GM18505 (cell line): Measurements from ENCODE around the gene AHI1.
"Not testable (repeated sequence)": the region's sequence is repeated elsewhere in the genome, so short reads cannot be mapped to it uniquely, and the experiment has no call there.

ENCODE experiments used
- ATAC-seq: cut with Tn5 transposase; IDR thresholded peaks from one replicate; pipeline ENCODE4 v1.9.1; 2021; ENCODE audit not compliant: unreplicated experiment
- POLR2A ChIP-seq: IDR thresholded peaks from 4 replicates; pipeline ENCODE4 v1.6.1; 2011; ENCODE audit warnings: borderline replicate concordance; ENCODE audit not compliant: insufficient read depth, insufficient read length; ENCODE audit errors: extremely low read depth

The AHI1 gene

DNA sequence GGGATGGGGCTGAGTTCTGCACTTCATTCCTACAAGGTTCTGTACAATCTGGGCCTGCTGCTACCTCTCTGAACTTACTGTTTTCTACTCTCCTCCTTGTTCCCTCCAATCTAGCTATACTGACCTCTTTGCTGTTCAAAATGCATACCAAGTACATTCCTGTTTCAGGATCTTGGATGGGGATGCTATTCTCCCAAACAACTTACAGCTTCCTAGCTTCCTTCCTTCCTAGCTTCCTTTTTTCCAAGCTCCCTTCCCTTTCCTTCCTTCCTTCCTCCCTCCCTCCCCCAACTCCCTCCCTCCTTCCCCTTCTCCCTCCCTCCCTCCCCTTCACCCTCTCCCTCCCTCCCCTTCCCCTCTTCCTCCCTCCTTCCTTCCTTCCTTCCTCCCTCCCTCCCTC lies 117.9 kb downstream of the AHI1 start:
- ATAC-seq, result no peak
- TF ChIP-seq POLR2A, result no peak

- TF ChIP-seq POLR2A, result no peak
- ATAC-seq, result no peak
Observed at GRCh38 chr6:135372758-135373157, 124.8 kb downstream of the AHI1 start.

DNA sequence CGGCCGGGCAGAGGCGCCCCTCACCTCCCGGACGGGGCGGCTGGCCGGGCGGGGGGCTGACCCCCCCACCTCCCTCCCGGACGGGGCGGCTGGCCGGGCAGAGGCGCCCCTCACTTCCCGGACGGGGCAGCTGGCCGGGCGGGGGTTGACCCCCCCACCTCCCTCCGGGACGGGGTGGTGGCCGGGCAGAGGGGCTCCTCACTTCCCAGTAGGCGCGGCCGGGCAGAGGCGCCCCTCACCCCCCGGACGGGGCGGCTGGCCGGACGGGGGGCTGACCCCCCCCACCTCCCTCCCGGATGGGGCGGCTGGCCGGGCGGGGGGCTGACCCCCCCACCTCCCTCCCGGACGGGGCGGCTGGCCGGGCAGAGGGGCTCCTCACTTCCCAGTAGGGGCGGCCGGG lies 133.9 kb downstream of the AHI1 start:
- not testable (repeated sequence) for ATAC-seq

DNA sequence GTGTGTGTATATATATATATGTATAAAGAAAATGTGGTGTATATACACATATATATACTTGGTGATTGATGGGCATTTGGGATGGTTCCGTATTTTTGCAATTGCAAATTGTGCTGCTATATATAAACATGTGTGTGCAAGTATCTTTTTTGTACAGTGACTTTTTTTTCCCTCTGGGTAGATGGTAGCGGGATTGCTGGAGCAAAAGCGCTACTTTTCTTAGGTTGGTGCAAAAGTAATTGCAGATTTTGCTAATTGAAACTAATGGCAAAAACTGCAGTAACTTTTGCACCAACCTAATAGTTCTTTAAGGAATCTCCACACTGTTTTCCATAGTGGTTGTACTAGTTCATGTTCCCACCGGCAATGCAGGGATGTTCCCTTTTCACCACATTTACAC lies 135.4 kb downstream of the AHI1 start:
- TF ChIP-seq POLR2A, result no peak
- no peak for ATAC-seq

DNA sequence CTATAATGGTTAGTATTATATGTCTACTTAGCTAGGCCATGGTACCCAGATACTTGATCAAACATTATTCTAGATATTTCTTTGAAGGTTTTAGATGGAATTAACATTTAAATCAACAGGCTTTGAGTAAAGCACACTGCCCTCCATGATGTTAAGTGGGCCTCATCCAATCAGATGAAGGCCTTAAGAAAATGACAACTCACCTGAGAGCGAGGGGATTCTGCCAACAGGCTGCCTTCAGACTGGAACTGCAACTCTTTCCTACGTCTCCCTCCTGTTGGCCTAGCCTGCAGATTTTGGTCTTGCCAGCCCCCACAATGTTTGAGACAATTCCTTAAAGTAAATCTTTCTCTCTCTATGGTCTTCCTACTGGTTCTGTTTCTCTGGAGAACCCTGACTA lies 137.3 kb downstream of the AHI1 start:
- ATAC-seq, result no peak
- TF ChIP-seq POLR2A, result no peak

GRCh38 chr6:135358985-135359384 lies 138.6 kb downstream of the AHI1 start:
- no peak for ATAC-seq
- TF ChIP-seq POLR2A, result no peak

DNA sequence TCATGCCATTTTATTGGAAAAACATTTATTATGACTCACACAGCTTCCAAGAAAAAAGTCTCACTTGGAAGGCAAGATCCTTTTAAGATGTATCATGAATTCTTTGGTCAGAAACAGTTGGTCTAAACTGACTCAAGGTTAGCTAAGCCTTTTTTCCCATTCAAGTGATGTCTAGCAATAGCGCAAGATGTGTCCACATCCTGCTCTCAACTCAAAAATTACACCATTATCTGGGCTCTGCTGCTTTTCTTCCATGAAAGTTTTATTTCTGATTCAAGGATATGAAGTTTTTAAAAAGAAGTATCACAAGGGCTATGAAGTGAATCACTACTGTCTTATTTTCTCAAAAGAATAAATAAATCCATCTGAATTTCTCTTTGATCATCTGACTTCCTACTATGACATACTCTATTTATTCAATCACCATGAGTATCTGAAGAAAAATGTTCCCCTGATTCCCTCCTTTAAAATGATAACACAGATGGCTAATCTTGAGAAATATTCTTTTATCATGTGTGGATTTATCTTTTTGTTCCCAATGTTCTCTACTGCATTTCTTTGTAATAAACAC lies 139.2 kb downstream of the AHI1 start:
- TF ChIP-seq POLR2A, result no peak
- no peak for ATAC-seq

DNA sequence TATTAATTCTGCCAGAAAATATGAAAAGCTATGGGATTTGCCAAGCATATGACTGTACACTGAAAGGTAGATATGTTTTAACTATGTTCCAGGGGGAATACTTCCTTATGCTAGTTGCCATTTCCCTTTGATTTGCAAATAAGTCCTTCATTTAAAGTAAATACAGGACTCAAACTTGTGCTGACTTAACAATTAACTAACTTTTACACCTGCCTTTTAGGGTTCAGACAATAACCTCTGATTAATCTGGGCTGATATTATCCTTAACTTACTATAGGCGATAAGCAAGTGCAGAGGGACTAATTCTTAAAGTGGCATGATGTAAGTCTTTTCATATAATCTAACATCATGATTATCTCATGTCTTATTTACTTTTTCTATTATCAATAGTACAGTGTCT lies 143.1 kb downstream of the AHI1 start:
- ATAC-seq, result no peak
- TF ChIP-seq POLR2A, result no peak

DNA sequence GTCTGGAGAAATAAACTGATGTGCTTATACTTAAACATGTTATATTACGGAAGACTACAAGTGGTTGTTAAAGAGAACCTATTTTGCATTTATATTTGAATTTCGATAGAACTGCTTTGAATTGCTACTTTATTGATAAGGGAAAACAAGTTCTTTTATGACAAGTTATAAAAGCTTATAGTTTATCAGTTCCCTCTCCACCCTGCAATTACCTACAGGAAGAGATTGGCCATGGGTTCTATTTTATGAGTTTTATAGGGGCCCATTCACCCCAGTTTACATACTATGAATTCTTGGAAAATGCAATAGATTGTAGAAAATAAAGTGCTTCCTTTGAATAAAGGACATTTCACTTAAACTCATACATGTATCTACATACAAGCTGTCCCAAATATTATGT lies 144.4 kb downstream of the AHI1 start:
- no peak for ATAC-seq
- no peak for TF ChIP-seq POLR2A

GRCh38 chr6:135351635-135352034 lies 145.9 kb downstream of the AHI1 start:
- no peak for TF ChIP-seq POLR2A
- no peak for ATAC-seq

DNA sequence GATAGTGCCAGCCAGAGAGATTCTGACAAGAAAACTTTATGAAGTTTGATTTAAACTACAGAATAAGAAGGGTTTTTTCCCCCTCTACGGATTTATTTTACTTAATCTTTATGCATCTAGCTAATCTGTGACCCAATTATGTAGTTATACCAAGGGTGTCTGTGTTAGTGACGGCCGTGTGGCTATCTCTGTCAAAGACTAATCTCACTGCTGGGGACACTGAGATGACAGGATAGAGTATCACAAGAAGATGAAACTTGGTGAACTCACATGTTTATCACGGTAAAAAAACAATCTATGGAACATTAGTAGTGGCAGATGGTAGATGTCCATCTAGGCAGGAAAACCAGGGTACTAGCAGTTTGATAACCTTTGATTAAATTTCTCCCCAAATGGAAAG lies 149.7 kb downstream of the AHI1 start:
- no peak for TF ChIP-seq POLR2A
- ATAC-seq, result no peak

DNA sequence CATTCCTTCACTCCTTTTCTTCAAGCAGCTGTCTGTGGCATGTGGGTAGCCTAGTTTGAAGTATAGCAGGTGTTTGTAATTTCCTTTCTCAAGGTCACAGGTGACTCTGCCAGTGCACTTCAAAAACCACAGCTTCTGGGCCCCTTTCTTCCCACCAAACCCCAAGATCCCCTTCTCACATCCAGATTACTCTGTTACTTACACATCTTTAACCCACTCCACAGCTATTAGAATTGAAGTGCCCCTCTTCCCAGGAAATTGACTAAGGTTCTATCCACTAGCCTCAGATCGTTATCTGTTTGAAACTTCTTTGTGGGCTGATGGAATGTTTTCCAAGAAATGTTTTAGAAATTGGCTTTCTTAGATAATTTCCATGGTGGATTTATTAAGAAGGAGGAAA lies 150.8 kb downstream of the AHI1 start:
- TF ChIP-seq POLR2A, result no peak
- ATAC-seq, result no peak

- no peak for ATAC-seq
- TF ChIP-seq POLR2A, result no peak
Observed at GRCh38 chr6:135344526-135344925, 153.0 kb downstream of the AHI1 start.

DNA sequence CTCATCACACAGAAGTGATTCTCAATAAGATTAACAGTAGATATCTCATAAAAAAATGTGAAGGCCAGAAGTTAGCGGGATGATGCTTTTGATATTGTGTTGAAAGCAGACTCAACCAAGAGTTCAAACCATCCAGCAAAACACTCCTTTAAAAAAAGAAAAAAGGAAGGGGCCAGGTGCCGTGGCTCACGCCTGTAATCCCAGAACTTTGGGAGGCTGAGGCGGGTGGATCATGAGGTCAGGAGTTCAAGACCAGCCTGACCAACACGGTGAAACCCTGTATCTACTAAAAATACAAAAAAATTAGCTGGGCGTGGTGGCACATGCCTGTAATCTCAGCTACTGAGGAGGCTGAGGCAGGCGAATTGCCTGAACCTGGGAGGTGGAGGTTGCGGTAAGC lies 157.6 kb downstream of the AHI1 start:
- not testable (repeated sequence) for ATAC-seq

DNA sequence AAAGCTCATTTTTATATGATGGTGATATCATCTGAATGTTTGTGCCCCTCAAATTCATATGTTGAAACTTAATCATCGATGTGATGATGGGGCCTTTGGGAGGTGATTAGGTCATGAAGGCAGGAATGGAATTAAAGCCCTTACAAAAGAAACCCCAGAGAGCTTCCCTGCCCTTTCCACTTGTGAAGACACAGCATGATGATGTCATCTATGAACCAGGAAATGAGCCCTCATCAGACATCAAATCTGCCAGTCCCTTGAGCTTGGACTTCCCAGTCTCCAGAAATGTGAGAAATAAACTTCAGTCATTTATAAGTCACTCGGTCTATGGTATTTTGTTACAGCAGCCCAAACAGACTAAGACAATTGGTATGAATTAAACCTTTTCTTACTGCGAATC lies 163.4 kb downstream of the AHI1 start:
- ATAC-seq, result no peak
- no peak for TF ChIP-seq POLR2A
